B cell (primary cell): ENCODE results near the gene CTNNA2. TPM values are rescaled to one million over a fixed set of nuclear protein-coding genes. Genes with fewer than 3 reads are reported as not detected.

Experiments
- ATAC-seq: fragments of 200-7000 bp; cut with Tn5 transposase; one replicate; pipeline ENCODE4 v1.10.0; 2021; ENCODE audit warnings: low read depth, mild to moderate bottlenecking, moderate number of reproducible peaks, moderate library complexity
- CTCF ChIA-PET: fragments of 350-600 bp; sonication (Branson Sonifier 250); formaldehyde crosslinking; loops from one replicate; lab custom pipeline; 2021; ENCODE audit warnings: antibody characterized with exemption, inconsistent platforms; lab: Charles Lee
- POLR2A ChIA-PET: fragments of 350-600 bp; sonication (Branson Sonifier 250); formaldehyde crosslinking; loops from one replicate; lab custom pipeline; 2021; ENCODE audit warnings: antibody characterized with exemption; lab: Charles Lee
- DNase-seq: peaks from one replicate; pipeline ENCODE4 v3.0.0; 2013
- H2AFZ ChIP-seq: 2 replicates; pipeline ENCODE4 v1.6.1; 2012; ENCODE audit warnings: mild to moderate bottlenecking, low read depth, low read length; ENCODE audit not compliant: insufficient read depth, poor library complexity, severe bottlenecking
- H3K27ac ChIP-seq, 2 donors: 1 replicate in 1 of 2; 2 replicates in 1 of 2; pipeline ENCODE4 v1.5.1; 2012 to 2013; ENCODE audit warnings: low read length in 2 of 2, mild to moderate bottlenecking in 2 of 2, moderate library complexity in 1 of 2
- H3K27me3 ChIP-seq, 4 experiments: fragments of 200-600 bp in 1 of 4; sonication (generic) in 1 of 4; replicated peaks in 1 of 4; 1 replicate in 2 of 4; 2 replicates in 2 of 4; pipeline versions ENCODE4 v1.6.1 to v1.7.0; 2013 to 2016; ENCODE audit warnings: low read length in 3 of 4, mild to moderate bottlenecking in 2 of 4, mixed read lengths in 1 of 4, moderate library complexity in 1 of 4; ENCODE audit not compliant: insufficient read depth in 4 of 4, control insufficient read depth in 3 of 4; ENCODE audit errors: control extremely low read depth in 1 of 4
- H3K36me3 ChIP-seq, 2 experiments: replicated peaks in 1 of 2; 1 replicate in 1 of 2; 2 replicates in 1 of 2; pipeline versions ENCODE4 v1.6.1 to v1.7.1; 2013; ENCODE audit warnings: low read length in 1 of 2; ENCODE audit not compliant: insufficient read depth in 2 of 2, control insufficient read depth in 1 of 2; ENCODE audit errors: control extremely low read depth in 1 of 2, extremely low read depth in 1 of 2
- H3K4me1 ChIP-seq, 2 donors: fragments of 200-600 bp in 1 of 2; sonication (generic) in 1 of 2; 1 replicate in 1 of 2; 2 replicates in 1 of 2; pipeline versions ENCODE4 v1.5.1 to v1.6.1; 2013 to 2017; ENCODE audit warnings: low read length in 2 of 2; ENCODE audit not compliant: control insufficient read depth in 2 of 2, insufficient read depth in 2 of 2
- H3K4me2 ChIP-seq: replicated peaks from 2 replicates; pipeline ENCODE3; 2012; ENCODE audit warnings: mild to moderate bottlenecking, low read depth, low read length; ENCODE audit not compliant: poor library complexity, severe bottlenecking
- H3K4me3 ChIP-seq, 5 experiments: fragments of 200-600 bp in 1 of 5; sonication (generic) in 1 of 5; 1 replicate in 3 of 5; 2 replicates in 2 of 5; pipeline versions ENCODE4 v1.5.1 to v1.7.0; 2011 to 2016; ENCODE audit warnings: low read length in 4 of 5, mild to moderate bottlenecking in 4 of 5, low read depth in 2 of 5, control low read depth in 1 of 5, moderate library complexity in 1 of 5; ENCODE audit not compliant: insufficient read depth in 1 of 5; ENCODE audit errors: control extremely low read depth in 1 of 5, extremely low read depth in 1 of 5
- H3K79me2 ChIP-seq: fragments of 200-600 bp; sonication (generic); one replicate; pipeline ENCODE4 v1.6.0; 2016; ENCODE audit warnings: low read length; ENCODE audit not compliant: control insufficient read depth, insufficient read depth
- H3K9ac ChIP-seq: fragments of 200-600 bp; sonication (generic); 2 replicates; pipeline ENCODE4 v1.6.1; 2017; ENCODE audit warnings: mild to moderate bottlenecking, low read length, moderate library complexity
- H3K9me3 ChIP-seq, 3 donors: one replicate each; pipeline versions ENCODE4 v1.6.1 to v1.7.1; 2013; ENCODE audit warnings: low read length in 2 of 3; ENCODE audit not compliant: control insufficient read depth in 2 of 3, insufficient read depth in 1 of 3; ENCODE audit errors: control extremely low read depth in 1 of 3
- H4K20me1 ChIP-seq: 2 replicates; pipeline ENCODE4 v1.6.0; 2012; ENCODE audit warnings: mild to moderate bottlenecking, low read length; ENCODE audit not compliant: insufficient read depth, control insufficient read depth, poor library complexity, severe bottlenecking
- H3K27ac Mint-ChIP-seq: one replicate; pipeline ENCODE4 v1.8.0; 2021; ENCODE audit warnings: mixed read lengths
- H3K27me3 Mint-ChIP-seq: one replicate; pipeline ENCODE4 v1.8.0; 2021; ENCODE audit warnings: mixed read lengths
- H3K4me1 Mint-ChIP-seq: one replicate; pipeline ENCODE4 v1.8.0; 2021; ENCODE audit warnings: mixed read lengths
- H3K4me3 Mint-ChIP-seq: one replicate; pipeline ENCODE4 v1.8.0; 2021; ENCODE audit warnings: mixed read lengths
- H3K9me3 Mint-ChIP-seq: one replicate; pipeline ENCODE4 v1.8.0; 2022; ENCODE audit warnings: mixed read lengths; ENCODE audit not compliant: insufficient read depth
- CTCF ChIP-seq: fragments of 200-600 bp; IDR thresholded peaks from one replicate; pipeline ENCODE4 v1.8.0; 2022; ENCODE audit warnings: antibody characterized with exemption, mild to moderate bottlenecking
- EZH2 ChIP-seq: IDR thresholded peaks from 2 replicates; pipeline ENCODE4 v1.6.1; 2012; ENCODE audit warnings: borderline replicate concordance, low read depth, mild to moderate bottlenecking, moderate library complexity, low read length; ENCODE audit not compliant: insufficient read depth, poor library complexity, severe bottlenecking
- WGBS: methylation state at CpG from one replicate; pipeline ENCODE4 v1.1.5; 2013; ENCODE audit warnings: missing lambda C conversion rate; ENCODE audit not compliant: insufficient coverage; 5-methylcytosine and 5-hydroxymethylcytosine counted together
- intact Hi-C: fragments of 100-400 bp; cut with micrococcal nuclease; formaldehyde crosslinking; loops from one replicate; pipeline ENCODE4 v1.10.0; 2022
- polyA plus RNA-seq: library from polyadenylated mRNA; depleted of rRNA; stranded (reverse); fragments of >200 nt; gene quantifications from 2 replicates; pipeline ENCODE4 v1.2.3, GENCODE V29; 2012
- total RNA-seq, 2 donors: library from RNA; stranded (reverse); fragments of 120-200 nt in 1 of 2; gene quantifications; 1 replicate in 1 of 2; 2 replicates in 1 of 2; pipeline versions ENCODE4 v1.2.3 to v1.2.4, GENCODE V29; 2013 to 2022

Gene CTNNA2
- total and polyA plus RNA-seq, 2 donors (not counting 1 experiment from before 2014, with no cell fraction given) = not detected

GRCh38 chr2:80335411-80335810 lies 822.6 kb downstream of the CTNNA2 start:
- Mint-ChIP-seq H3K9me3 (peaks cover 6% of the 10 kb centered on the region), H3K4me3 (no peak overlapping the region), H3K27ac (no peak overlapping the region), H3K4me1 (no peaks in the 10 kb centered on the region), H3K27me3 (no peaks in the 10 kb centered on the region)
- peaks cover 0 to 4% (median 1%) of the 10 kb centered on the region in 3 donors for H3K9me3 ChIP-seq
- H3K36me3 ChIP-seq = no peaks in the 10 kb centered on the region
- H2AFZ ChIP-seq = no peak overlapping the region
- intact Hi-C loops = no loop called here
- POLR2A ChIA-PET = no interaction called here
- H3K27me3 ChIP-seq = no peaks in the 10 kb centered on the region
- no peak overlapping the region for H3K27ac ChIP-seq
- no peak overlapping the region for H3K4me3 ChIP-seq
- H4K20me1 ChIP-seq = no peaks in the 10 kb centered on the region
- H3K4me1 ChIP-seq = no peaks in the 10 kb centered on the region
- CTCF ChIA-PET = no interaction called here
- no peak overlapping the region for H3K4me2 ChIP-seq
- no CpG with 5 or more reads among the region's 1 CpG for WGBS
- H3K79me2 ChIP-seq = no peaks in the 10 kb centered on the region
- no peak for ATAC-seq
- TF ChIP-seq EZH2 (no peak), CTCF (no peak)
- no peak for DNase-seq
- H3K9ac ChIP-seq = no peak overlapping the region

GRCh38 chr2:80338794-80339193 lies 825.9 kb downstream of the CTNNA2 start:
- no peaks in the 10 kb centered on the region for H3K36me3 ChIP-seq
- TF ChIP-seq EZH2 = no peak
- no peak for TF ChIP-seq CTCF
- no peaks in the 10 kb centered on the region for H3K4me1 ChIP-seq
- CTCF ChIA-PET = no interaction called here
- H3K27ac Mint-ChIP-seq = no peak overlapping the region
- no peaks in the 10 kb centered on the region for H3K79me2 ChIP-seq
- H3K4me3 ChIP-seq = no peak overlapping the region
- no peak overlapping the region for H3K27ac ChIP-seq
- POLR2A ChIA-PET = no interaction called here
- H2AFZ ChIP-seq = no peak overlapping the region
- ATAC-seq (no peak), DNase-seq (no peak)
- no CpG with 5 or more reads among the region's 2 CpGs for WGBS
- intact Hi-C loops = no loop called here
- no peaks in the 10 kb centered on the region for H3K27me3 Mint-ChIP-seq
- no peaks in the 10 kb centered on the region for H3K27me3 ChIP-seq
- H3K4me2 ChIP-seq = no peak overlapping the region
- H3K4me1 Mint-ChIP-seq = no peaks in the 10 kb centered on the region
- no peaks in the 10 kb centered on the region for H4K20me1 ChIP-seq
- H3K9me3 ChIP-seq = peaks cover 0 to 3% (median 0%) of the 10 kb centered on the region in 3 donors
- no peak overlapping the region for H3K9ac ChIP-seq
- no peak overlapping the region for H3K4me3 Mint-ChIP-seq
- peaks cover 6% of the 10 kb centered on the region for H3K9me3 Mint-ChIP-seq
